Karpas-422 (cell line): ENCODE measurements around the gene TMEM138. TPM values are rescaled to one million over a fixed set of nuclear protein-coding genes. Genes with fewer than 3 reads are reported as not detected.

Experiments used
- DNase-seq: peaks from one replicate; pipeline ENCODE4 v3.0.0-alpha.2; 2015
- H2AFZ ChIP-seq: fragments of 200-600 bp; sonication (generic); 2 replicates; pipeline ENCODE4 v1.6.1; 2014; ENCODE audit warnings: antibody characterized with exemption, low read length, mixed read lengths
- H3K27ac ChIP-seq: fragments of 200-600 bp; sonication (generic); 2 replicates; pipeline ENCODE4 v1.5.1; 2014; ENCODE audit warnings: mild to moderate bottlenecking, low read length, moderate library complexity
- H3K27me3 ChIP-seq: fragments of 200-600 bp; sonication (generic); 2 replicates; pipeline ENCODE4 v1.6.1; 2014; ENCODE audit warnings: low read length, mixed read lengths
- H3K36me3 ChIP-seq: fragments of 200-600 bp; sonication (generic); 2 replicates; pipeline ENCODE4 v1.6.1; 2014; ENCODE audit warnings: low read length, mixed read lengths; ENCODE audit not compliant: insufficient read depth
- H3K4me1 ChIP-seq: fragments of 200-600 bp; sonication (generic); 2 replicates; pipeline ENCODE4 v1.6.1; 2014; ENCODE audit warnings: mild to moderate bottlenecking, low read length, mixed read lengths
- H3K4me2 ChIP-seq: fragments of 200-600 bp; sonication (generic); 2 replicates; pipeline ENCODE4 v1.6.1; 2014; ENCODE audit warnings: low read length, low read depth, mild to moderate bottlenecking; ENCODE audit not compliant: poor library complexity, severe bottlenecking
- H3K4me3 ChIP-seq: fragments of 200-600 bp; sonication (generic); 2 replicates; pipeline ENCODE4 v1.5.1; 2014; ENCODE audit warnings: mild to moderate bottlenecking, antibody characterized with exemption, low read length, mixed read lengths
- H3K79me2 ChIP-seq: fragments of 200-600 bp; sonication (generic); 2 replicates; pipeline ENCODE4 v1.6.1; 2014; ENCODE audit warnings: mild to moderate bottlenecking, low read length, mixed read lengths
- H3K9ac ChIP-seq: fragments of 200-600 bp; sonication (generic); 2 replicates; pipeline ENCODE4 v1.6.0; 2014; ENCODE audit warnings: low read length
- H3K9me2 ChIP-seq: fragments of 200-600 bp; sonication (generic), shearing (Covaris generic); replicated peaks from 2 replicates; pipeline ENCODE4 v1.6.0; 2014; ENCODE audit warnings: mild to moderate bottlenecking, low read length, moderate library complexity; ENCODE audit not compliant: insufficient read depth
- H3K9me3 ChIP-seq: fragments of 300-700, 200-600 bp; sonication (generic); 2 replicates; pipeline ENCODE4 v1.6.1; 2014; ENCODE audit warnings: low read length, mixed read lengths
- H4K20me1 ChIP-seq: fragments of 200-600 bp; sonication (generic); 2 replicates; pipeline ENCODE4 v1.6.1; 2014; ENCODE audit warnings: mild to moderate bottlenecking, antibody characterized with exemption, low read length, low read depth; ENCODE audit not compliant: insufficient read depth
- total RNA-seq: library from RNA; depleted of rRNA; stranded (reverse); fragments of >200 nt; shearing (Covaris generic); gene quantifications from 2 replicates; pipeline ENCODE4 v1.2.3, GENCODE V29; 2014; ENCODE audit warnings: low replicate concordance

The TMEM138 gene
- total RNA-seq, 1 experiment from 2014 or later, result 70.3 TPM

GRCh38 chr11:61337706-61338470, 24.3 kb upstream of the TMEM138 start:
- Histone ChIP-seq H2AFZ (no peak overlapping the region), H3K9ac (no peak overlapping the region), H3K4me1 (peaks cover 30% of the 10 kb centered on the region), H3K9me3 (no peaks in the 10 kb centered on the region), H3K27ac (no peak overlapping the region), H3K9me2 (no peaks in the 10 kb centered on the region), H3K4me3 (no peak overlapping the region), H3K36me3 (peaks cover 5% of the 10 kb centered on the region), H3K27me3 (no peaks in the 10 kb centered on the region), H3K4me2 (no peak overlapping the region), H4K20me1 (no peaks in the 10 kb centered on the region), H3K79me2 (peaks cover 17% of the 10 kb centered on the region)
- DNase-seq, result no peak

DNA sequence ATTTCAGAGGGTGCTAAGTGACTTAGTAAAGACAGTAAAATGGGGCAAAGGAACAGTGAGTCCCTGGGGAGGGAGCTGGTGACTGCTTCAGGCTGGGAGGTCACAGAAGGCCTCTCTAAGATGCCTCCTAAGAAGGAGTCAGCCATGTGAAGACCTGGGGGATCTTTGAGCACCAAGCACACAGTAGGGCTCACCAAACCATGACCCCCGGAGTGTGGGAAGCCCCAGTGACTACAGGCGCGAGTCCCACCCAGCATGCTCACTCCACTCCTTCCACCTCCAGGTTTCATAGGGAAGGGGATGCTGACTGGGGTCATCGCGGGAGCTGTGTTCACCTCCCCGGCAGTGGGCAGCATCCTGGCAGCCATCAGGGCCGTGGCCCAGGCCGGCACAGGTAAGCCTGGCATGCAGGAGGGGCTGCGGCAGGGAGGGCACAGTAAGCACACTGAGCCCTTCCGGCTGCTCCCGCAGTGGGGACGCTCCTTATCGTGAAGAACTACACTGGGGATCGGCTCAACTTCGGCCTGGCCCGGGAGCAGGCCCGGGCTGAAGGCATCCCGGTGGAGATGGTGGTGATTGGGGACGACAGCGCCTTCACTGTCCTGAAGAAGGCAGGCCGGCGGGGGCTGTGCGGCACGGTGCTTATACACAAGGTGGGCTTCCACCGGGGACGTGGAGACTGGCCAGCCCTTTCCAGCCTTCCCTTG, 23.2 kb upstream of the TMEM138 start:
- Histone ChIP-seq H2AFZ (no peak overlapping the region), H3K9ac (no peak overlapping the region), H3K4me2 (no peak overlapping the region), H3K79me2 (peaks cover 9% of the 10 kb centered on the region), H3K36me3 (peaks cover 5% of the 10 kb centered on the region), H3K9me2 (no peaks in the 10 kb centered on the region), H3K4me3 (no peak overlapping the region), H4K20me1 (no peaks in the 10 kb centered on the region), H3K4me1 (peaks cover 25% of the 10 kb centered on the region), H3K9me3 (no peaks in the 10 kb centered on the region), H3K27me3 (no peaks in the 10 kb centered on the region), H3K27ac (no peak overlapping the region)
- no peak for DNase-seq

- H3K79me2 ChIP-seq, result peaks cover 5% of the 10 kb centered on the region; the same call in 1 of the 2 replicates
- H4K20me1 ChIP-seq, result no peaks in the 10 kb centered on the region
- no peaks in the 10 kb centered on the region for H3K9me3 ChIP-seq
- H2AFZ ChIP-seq, result no peak overlapping the region
- no peaks in the 10 kb centered on the region for H3K27me3 ChIP-seq
- peaks cover 5% of the 10 kb centered on the region for H3K36me3 ChIP-seq
- H3K9me2 ChIP-seq, result no peaks in the 10 kb centered on the region
- no peak overlapping the region for H3K4me2 ChIP-seq
- no peak overlapping the region for H3K4me3 ChIP-seq
- H3K4me1 ChIP-seq, result peaks cover 20% of the 10 kb centered on the region
- no peak overlapping the region for H3K9ac ChIP-seq
- H3K27ac ChIP-seq, result no peak overlapping the region
- no peak for DNase-seq
These were observed 22.7 kb upstream of the TMEM138 start for GRCh38 chr11:61339490-61339878.

DNA sequence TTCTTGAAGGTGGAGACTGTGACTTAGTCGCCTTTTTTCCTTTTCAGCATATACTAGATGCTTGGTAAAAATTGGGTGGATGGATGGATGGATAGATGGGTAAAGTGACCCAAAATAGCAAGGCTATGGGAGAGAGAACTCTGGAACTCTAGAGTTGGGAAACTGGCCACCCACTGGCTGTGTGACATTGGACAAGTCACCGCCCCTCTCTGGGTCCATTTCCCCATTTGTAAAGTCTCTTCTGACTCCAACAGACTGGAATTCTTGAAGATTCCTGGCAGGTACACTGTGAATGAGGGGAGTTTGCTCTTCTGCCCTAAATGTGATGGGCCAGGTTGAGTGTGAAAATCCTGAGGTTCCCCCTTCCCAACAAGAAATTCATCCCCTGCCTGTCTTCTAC, 21.2 kb upstream of the TMEM138 start:
- Histone ChIP-seq H3K9me3 (no peaks in the 10 kb centered on the region), H3K79me2 (no peaks in the 10 kb centered on the region), H3K27me3 (no peaks in the 10 kb centered on the region), H3K4me2 (no peak overlapping the region), H3K36me3 (peaks cover 5% of the 10 kb centered on the region), H3K9me2 (no peaks in the 10 kb centered on the region), H2AFZ (no peak overlapping the region), H4K20me1 (no peaks in the 10 kb centered on the region), H3K27ac (no peak overlapping the region), H3K4me1 (peaks cover 6% of the 10 kb centered on the region), H3K9ac (no peak overlapping the region), H3K4me3 (no peak overlapping the region)
- no peak for DNase-seq

- Histone ChIP-seq H3K9me2 (no peaks in the 10 kb centered on the region), H3K9me3 (no peaks in the 10 kb centered on the region), H4K20me1 (no peaks in the 10 kb centered on the region), H3K4me3 (no peak overlapping the region), H3K27me3 (no peaks in the 10 kb centered on the region), H3K4me2 (no peak overlapping the region), H3K79me2 (no peaks in the 10 kb centered on the region), H3K4me1 (no peaks in the 10 kb centered on the region; the same call in 1 of the 2 replicates), H3K36me3 (peaks cover 5% of the 10 kb centered on the region), H3K9ac (no peak overlapping the region), H3K27ac (no peak overlapping the region), H2AFZ (no peak overlapping the region)
- no peak for DNase-seq
These were observed 20.5 kb upstream of the TMEM138 start for GRCh38 chr11:61341706-61342105.

DNA sequence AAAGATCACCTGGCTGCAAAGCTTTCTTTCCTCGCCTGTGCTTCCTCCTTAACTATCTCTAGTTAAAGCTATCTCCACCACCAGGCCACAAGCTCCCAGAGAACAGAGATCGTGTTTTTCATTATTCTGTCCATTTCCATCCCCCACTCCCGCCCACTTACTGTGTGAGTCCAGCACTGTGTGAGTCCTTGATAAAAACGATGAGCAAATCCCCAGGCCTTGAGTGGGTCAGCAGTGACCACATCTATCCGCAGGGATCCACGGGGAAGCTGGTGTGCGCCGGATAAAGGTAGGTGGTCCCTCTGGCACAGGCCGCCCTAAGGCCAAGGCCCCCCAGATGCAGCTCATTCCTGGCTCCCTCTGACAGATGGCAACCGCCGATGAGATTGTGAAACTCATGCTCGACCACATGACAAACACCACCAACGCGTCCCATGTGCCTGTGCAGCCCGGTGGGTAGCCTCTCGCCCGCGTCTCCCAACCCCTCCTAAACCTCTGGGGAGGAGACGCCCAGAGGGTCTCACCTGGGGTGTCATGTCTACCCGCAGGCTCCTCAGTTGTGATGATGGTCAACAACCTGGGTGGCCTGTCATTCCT, 19.9 kb upstream of the TMEM138 start:
- H3K36me3 ChIP-seq, result peaks cover 5% of the 10 kb centered on the region
- no peak overlapping the region for H3K27ac ChIP-seq
- no peak overlapping the region for H3K4me2 ChIP-seq
- DNase-seq, result no peak
- H3K9me3 ChIP-seq, result no peaks in the 10 kb centered on the region
- H3K79me2 ChIP-seq, result no peaks in the 10 kb centered on the region
- no peaks in the 10 kb centered on the region for H3K9me2 ChIP-seq
- no peak overlapping the region for H3K4me3 ChIP-seq
- no peaks in the 10 kb centered on the region for H4K20me1 ChIP-seq
- no peak overlapping the region for H2AFZ ChIP-seq
- H3K27me3 ChIP-seq, result no peaks in the 10 kb centered on the region
- no peak overlapping the region for H3K9ac ChIP-seq
- no peaks in the 10 kb centered on the region for H3K4me1 ChIP-seq

DNA sequence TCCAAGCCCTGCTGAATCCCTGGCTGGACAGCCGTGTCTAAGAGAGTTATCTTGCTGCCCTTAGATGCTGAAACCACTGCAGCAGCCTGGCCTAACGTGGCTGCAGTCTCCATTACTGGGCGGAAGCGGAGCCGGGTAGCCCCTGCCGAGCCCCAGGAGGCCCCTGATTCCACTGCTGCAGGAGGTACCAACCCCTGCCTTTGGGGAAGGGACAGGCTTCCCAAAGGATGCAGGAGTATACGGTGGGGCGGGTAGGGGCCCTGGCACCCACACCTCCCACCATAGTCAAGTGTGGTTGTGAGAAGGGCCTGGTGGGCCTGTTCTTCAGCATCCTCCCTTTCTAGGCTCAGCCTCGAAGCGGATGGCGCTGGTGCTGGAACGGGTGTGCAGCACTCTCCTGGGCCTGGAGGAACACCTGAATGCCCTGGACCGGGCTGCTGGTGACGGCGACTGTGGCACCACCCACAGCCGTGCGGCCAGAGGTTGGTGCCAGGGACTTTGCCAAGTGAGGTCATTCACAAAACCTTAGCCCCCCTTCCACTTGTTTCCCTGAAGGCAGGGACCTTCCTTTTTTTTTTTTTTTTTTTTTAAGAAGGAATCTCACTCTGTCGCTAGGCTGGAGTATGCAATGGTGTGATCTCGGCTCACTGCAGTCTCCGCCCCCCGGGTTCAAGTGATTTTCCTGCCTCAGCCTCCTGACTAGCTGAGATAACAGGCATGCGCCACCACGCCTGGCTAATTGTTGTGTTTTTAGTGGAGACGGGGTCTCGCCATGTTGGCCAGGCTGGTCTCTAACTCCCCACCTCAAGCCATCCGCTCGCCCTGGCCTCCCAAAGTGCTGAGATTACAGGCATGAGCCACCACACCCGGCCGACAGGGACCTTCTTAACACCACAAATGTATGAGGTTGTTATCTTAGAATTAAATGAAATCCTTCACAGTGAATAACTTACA, 18.1 kb upstream of the TMEM138 start:
- Histone ChIP-seq H3K27me3 (no peaks in the 10 kb centered on the region), H3K9ac (no peak overlapping the region), H3K27ac (no peak overlapping the region), H3K36me3 (peaks cover 5% of the 10 kb centered on the region; the same call in 1 of the 2 replicates), H3K4me1 (no peaks in the 10 kb centered on the region), H3K4me3 (no peak overlapping the region), H4K20me1 (no peaks in the 10 kb centered on the region), H2AFZ (no peak overlapping the region), H3K9me3 (no peaks in the 10 kb centered on the region), H3K4me2 (no peak overlapping the region), H3K9me2 (no peaks in the 10 kb centered on the region), H3K79me2 (no peaks in the 10 kb centered on the region)
- no peak for DNase-seq
